Measurements from ENCODE around the gene PRAMEF12.
"Not testable (repeated sequence)": the region's sequence is repeated elsewhere in the genome, so short reads cannot be mapped to it uniquely, and the experiment has no call there.

The PRAMEF12 gene

GRCh38 chr1:12778907-12779306 lies 5.4 kb downstream of the PRAMEF12 start:
- Histone ChIP-seq H3K4me2 (ENCODE audit: low read length) (no peak overlapping the region), H3K9ac (no peak overlapping the region), H3K36me3 (ENCODE audit: control insufficient read depth, insufficient read depth, low read length) (no peaks in the 10 kb centered on the region), H2AFZ (no peak overlapping the region), H3K27me3 (ENCODE audit: control insufficient read depth, insufficient read depth, low read length) (no peaks in the 10 kb centered on the region), H3K4me3 (ENCODE audit: low read depth, low read length) (no peak overlapping the region), H3K27ac (no peak overlapping the region), H3K79me2 (no peaks in the 10 kb centered on the region), H3K9me3 (ENCODE audit: control insufficient read depth, low read length) (no peaks in the 10 kb centered on the region), H3K4me1 (no peaks in the 10 kb centered on the region)
- no peak for TF ChIP-seq CTCF (IDR thresholded peaks at IDR 0.05)

- not testable (repeated sequence) for H3K79me2 ChIP-seq; H2AFZ ChIP-seq; H3K4me2 ChIP-seq (ENCODE audit: low read length); H3K9ac ChIP-seq; H3K36me3 ChIP-seq (ENCODE audit: control insufficient read depth, insufficient read depth, low read length); H3K4me3 ChIP-seq (ENCODE audit: low read depth, low read length); H3K4me1 ChIP-seq; H3K9me3 ChIP-seq (ENCODE audit: control insufficient read depth, low read length); H3K27ac ChIP-seq; H3K27me3 ChIP-seq (ENCODE audit: control insufficient read depth, insufficient read depth, low read length)
These were observed 8.0 kb downstream of the PRAMEF12 start for GRCh38 chr1:12781488-12781887.

GRCh38 chr1:12783783-12784182 lies 10.2 kb downstream of the PRAMEF12 start:
- H3K27me3 ChIP-seq (ENCODE audit: control insufficient read depth, insufficient read depth, low read length); H3K27ac ChIP-seq; H3K4me1 ChIP-seq; H3K9ac ChIP-seq; H3K4me2 ChIP-seq (ENCODE audit: low read length); H3K79me2 ChIP-seq; H3K36me3 ChIP-seq (ENCODE audit: control insufficient read depth, insufficient read depth, low read length); H3K4me3 ChIP-seq (ENCODE audit: low read depth, low read length); H3K9me3 ChIP-seq (ENCODE audit: control insufficient read depth, low read length); H2AFZ ChIP-seq: not testable (repeated sequence)

- not testable (repeated sequence) for H3K36me3 ChIP-seq (ENCODE audit: control insufficient read depth, insufficient read depth, low read length); H2AFZ ChIP-seq; H3K4me2 ChIP-seq (ENCODE audit: low read length); H3K9me3 ChIP-seq (ENCODE audit: control insufficient read depth, low read length); H3K9ac ChIP-seq; H3K4me3 ChIP-seq (ENCODE audit: low read depth, low read length); H3K4me1 ChIP-seq; H3K79me2 ChIP-seq; H3K27me3 ChIP-seq (ENCODE audit: control insufficient read depth, insufficient read depth, low read length); H3K27ac ChIP-seq
These were observed 11.2 kb downstream of the PRAMEF12 start for GRCh38 chr1:12784729-12785128.

- H3K36me3 ChIP-seq (ENCODE audit: control insufficient read depth, insufficient read depth, low read length); H3K4me2 ChIP-seq (ENCODE audit: low read length); H3K9me3 ChIP-seq (ENCODE audit: control insufficient read depth, low read length); H3K79me2 ChIP-seq; H3K27me3 ChIP-seq (ENCODE audit: control insufficient read depth, insufficient read depth, low read length); H2AFZ ChIP-seq; H3K9ac ChIP-seq; H3K4me3 ChIP-seq (ENCODE audit: low read depth, low read length); H3K4me1 ChIP-seq; H3K27ac ChIP-seq: not testable (repeated sequence)
These were observed 17.6 kb downstream of the PRAMEF12 start, which contains the start of gene PRAMEF1 for GRCh38 chr1:12791097-12791496. TSS of gene PRAMEF1 (plus strand) at chr1:12791397. CDS start at chr1:12793228, 1,831 bp downstream.

- no peaks in the 10 kb centered on the region for H3K36me3 ChIP-seq (ENCODE audit: control insufficient read depth, insufficient read depth, low read length)
- H3K9ac ChIP-seq: no peak overlapping the region
- no peaks in the 10 kb centered on the region for H3K27me3 ChIP-seq (ENCODE audit: control insufficient read depth, insufficient read depth, low read length)
- H3K4me3 ChIP-seq (ENCODE audit: low read depth, low read length): no peak overlapping the region
- H3K4me2 ChIP-seq (ENCODE audit: low read length): no peak overlapping the region
- no peaks in the 10 kb centered on the region for H3K4me1 ChIP-seq
- TF ChIP-seq CTCF (IDR thresholded peaks at IDR 0.05): no peak
- H3K9me3 ChIP-seq (ENCODE audit: control insufficient read depth, low read length): no peaks in the 10 kb centered on the region
- H3K79me2 ChIP-seq: no peaks in the 10 kb centered on the region
- no peak overlapping the region for H2AFZ ChIP-seq
- no peak overlapping the region for H3K27ac ChIP-seq
These were observed 25.4 kb downstream of the PRAMEF12 start for GRCh38 chr1:12798911-12799310.

- H3K27ac ChIP-seq: no peak overlapping the region
- H3K4me1 ChIP-seq: no peaks in the 10 kb centered on the region
- H3K4me3 ChIP-seq (ENCODE audit: low read depth, low read length): no peak overlapping the region
- no peak overlapping the region for H3K9ac ChIP-seq
- H2AFZ ChIP-seq: no peak overlapping the region
- TF ChIP-seq CTCF (IDR thresholded peaks at IDR 0.05): no peak
- no peaks in the 10 kb centered on the region for H3K36me3 ChIP-seq (ENCODE audit: control insufficient read depth, insufficient read depth, low read length)
- H3K27me3 ChIP-seq (ENCODE audit: control insufficient read depth, insufficient read depth, low read length): no peaks in the 10 kb centered on the region
- H3K79me2 ChIP-seq: no peaks in the 10 kb centered on the region
- H3K4me2 ChIP-seq (ENCODE audit: low read length): no peak overlapping the region
- no peaks in the 10 kb centered on the region for H3K9me3 ChIP-seq (ENCODE audit: control insufficient read depth, low read length)
These were observed 26.2 kb downstream of the PRAMEF12 start for GRCh38 chr1:12799730-12800129.
